Measurements from ENCODE around the gene BCAS3.

GRCh38 chr17:61394630-61395408 is 717.2 kb downstream of the BCAS3 start:
- no peak for TF ChIP-seq CTCF (IDR thresholded peaks at IDR 0.05; ENCODE audit: low read length)
- TF ChIP-seq EZH2 (IDR thresholded peaks at IDR 0.05; ENCODE audit: borderline replicate concordance, low read length): no peak

Data from OCI-LY1 (cell line).